WTC11 (cell line): ENCODE measurements around the gene MYOM3. TPM values are rescaled to one million over a fixed set of nuclear protein-coding genes. Genes with fewer than 3 reads are reported as not detected.

Experiments
- ATAC-seq: fragments of 200-7000 bp; cut with Tn5 transposase; 2 replicates; pipeline ENCODE4 v1.10.0; 2021; ENCODE audit warnings: mild to moderate bottlenecking, moderate library complexity
- CTCF ChIA-PET: fragments of 300-600 bp; sonication (Branson Sonifier 250); formaldehyde crosslinking; loops from one replicate; lab custom pipeline; 2021; ENCODE audit warnings: antibody characterized with exemption; lab: Charles Lee
- POLR2A ChIA-PET: fragments of 350-600 bp; sonication (Branson Sonifier 250); formaldehyde crosslinking; loops from one replicate; lab custom pipeline; 2021; ENCODE audit warnings: antibody characterized with exemption; lab: Charles Lee
- DNase-seq: peaks from one replicate; pipeline ENCODE4 v3.0.0; 2021; ENCODE audit warnings: low spot score
- H3K27ac Mint-ChIP-seq: 2 replicates; pipeline ENCODE4 v1.8.0; 2021; ENCODE audit warnings: mixed read lengths
- H3K27me3 Mint-ChIP-seq: 2 replicates; pipeline ENCODE4 v1.8.0; 2021; ENCODE audit warnings: low read depth, mild to moderate bottlenecking, moderate library complexity, mixed read lengths
- H3K36me3 Mint-ChIP-seq: 2 replicates; pipeline ENCODE4 v1.8.0; 2021; ENCODE audit warnings: mixed read lengths
- H3K4me1 Mint-ChIP-seq: 2 replicates; pipeline ENCODE4 v1.8.0; 2022; ENCODE audit warnings: mixed read lengths
- H3K4me3 Mint-ChIP-seq: 2 replicates; pipeline ENCODE4 v1.8.0; 2021; ENCODE audit warnings: mild to moderate bottlenecking, moderate library complexity, mixed read lengths
- H3K9me3 Mint-ChIP-seq: 2 replicates; pipeline ENCODE4 v1.8.0; 2021; ENCODE audit warnings: mixed read lengths
- ATF1 ChIP-seq: sonication (generic); formaldehyde crosslinking; IDR thresholded peaks from 2 replicates; pipeline ENCODE4 v1.8.1; 2023; ENCODE audit warnings: mild to moderate bottlenecking, moderate library complexity, missing genetic modification reagents
- GRHL2 ChIP-seq: fragments of 250-450 bp; sonication (Bioruptor Pico); IDR thresholded peaks from 2 replicates; pipeline ENCODE4 v1.8.0; 2022; ENCODE audit warnings: mild to moderate bottlenecking, moderate library complexity; ENCODE audit not compliant: insufficient replicate concordance, severe bottlenecking
- JAZF1 ChIP-seq: fragments of 250-450 bp; sonication (Bioruptor Pico); IDR thresholded peaks from 2 replicates; pipeline ENCODE4 v1.9.0; 2021; ENCODE audit warnings: moderate library complexity, mild to moderate bottlenecking, inconsistent platforms
- KAT7 ChIP-seq: sonication (generic); formaldehyde crosslinking; IDR thresholded peaks from 2 replicates; pipeline ENCODE4 v1.8.1; 2023; ENCODE audit warnings: missing genetic modification reagents, mild to moderate bottlenecking, borderline replicate concordance
- MLX ChIP-seq: sonication (generic); formaldehyde crosslinking; IDR thresholded peaks from 2 replicates; pipeline ENCODE4 v1.8.1; 2023; ENCODE audit warnings: mild to moderate bottlenecking, missing genetic modification reagents, moderate library complexity
- NFATC4 ChIP-seq: fragments of 250-450 bp; sonication (Bioruptor Pico); IDR thresholded peaks from 2 replicates; pipeline ENCODE4 v1.9.0; 2021; ENCODE audit warnings: mild to moderate bottlenecking
- RELA ChIP-seq: sonication (generic); formaldehyde crosslinking; IDR thresholded peaks from 2 replicates; pipeline ENCODE4 v1.8.1; 2022; ENCODE audit warnings: missing genetic modification reagents, mild to moderate bottlenecking, borderline replicate concordance
- SOX15 ChIP-seq: fragments of 250-450 bp; sonication (Bioruptor Pico); IDR thresholded peaks from 2 replicates; pipeline ENCODE4 v1.9.0; 2021; ENCODE audit warnings: mild to moderate bottlenecking
- ZNF232 ChIP-seq: sonication (generic); formaldehyde crosslinking; IDR thresholded peaks from 2 replicates; pipeline ENCODE4 v1.8.0; 2022; ENCODE audit warnings: mild to moderate bottlenecking, missing genetic modification reagents
- ZNF416 ChIP-seq: fragments of 250-450 bp; sonication (Bioruptor Pico); IDR thresholded peaks from 2 replicates; pipeline ENCODE4 v1.9.0; 2021; ENCODE audit warnings: mild to moderate bottlenecking, inconsistent platforms
- total RNA-seq: library from RNA; stranded (reverse); gene quantifications from 3 replicates; pipeline ENCODE4 v1.2.3, GENCODE V29; 2021
- TF ChIP-seq, protein P1 (sequence below): fragments of 250-450 bp; sonication (Bioruptor Pico); IDR thresholded peaks from 2 replicates; pipeline ENCODE4 v2.1.2; 2022; ENCODE audit warnings: mild to moderate bottlenecking, moderate library complexity
- TF ChIP-seq, protein P2 (sequence below): fragments of 250-450 bp; sonication (Bioruptor Pico); IDR thresholded peaks from 2 replicates; pipeline ENCODE4 v1.9.0; 2021; ENCODE audit warnings: mild to moderate bottlenecking
- TF ChIP-seq, protein P3 (sequence below): sonication (generic); formaldehyde crosslinking; IDR thresholded peaks from 2 replicates; pipeline ENCODE4 v1.8.1; 2022; ENCODE audit warnings: missing genetic modification reagents, borderline replicate concordance
- TF ChIP-seq, protein P4 (sequence below): fragments of 200-600 bp; IDR thresholded peaks from 2 replicates; pipeline ENCODE4 v1.8.0; 2022; ENCODE audit warnings: antibody characterized with exemption
- TF ChIP-seq, protein P5 (sequence below): fragments of 250-450 bp; sonication (Bioruptor Pico); IDR thresholded peaks from 2 replicates; pipeline ENCODE4 v1.8.0; 2021; ENCODE audit warnings: mild to moderate bottlenecking

The MYOM3 gene
- total RNA-seq, 1 experiment from 2014 or later = 0.13 TPM

DNA sequence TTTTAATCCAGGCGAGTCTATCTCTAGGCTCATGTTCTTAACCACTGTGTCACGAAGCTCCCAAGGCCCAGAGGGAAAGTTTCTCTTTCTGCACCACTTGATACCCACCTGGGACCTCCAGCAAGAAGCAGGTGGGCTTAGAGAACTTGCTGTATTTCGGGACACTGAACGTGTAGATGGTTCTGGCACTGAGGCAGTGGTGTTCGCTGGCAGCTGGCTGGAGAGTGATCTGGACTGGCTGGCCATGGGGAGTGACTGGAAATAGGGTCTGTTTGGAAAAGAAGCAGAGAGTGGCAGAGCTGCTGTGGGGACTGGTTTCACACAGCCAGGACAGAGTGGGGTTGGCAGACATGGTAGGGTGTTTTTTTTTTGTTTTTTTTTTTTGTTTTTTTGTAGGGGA, 47.4 kb upstream of the MYOM3 start (continued):
- TF ChIP-seq MLX (CRISPR knock-in tag) (no peak), RELA (no peak), SOX15 (CRISPR knock-in tag) (no peak), JAZF1 (CRISPR knock-in tag) (no peak), NFATC4 (no peak), ZNF416 (CRISPR knock-in tag) (no peak), KAT7 (no peak), ZNF232 (no peak), GRHL2 (no peak)
- TF ChIP-seq, protein P1, sequence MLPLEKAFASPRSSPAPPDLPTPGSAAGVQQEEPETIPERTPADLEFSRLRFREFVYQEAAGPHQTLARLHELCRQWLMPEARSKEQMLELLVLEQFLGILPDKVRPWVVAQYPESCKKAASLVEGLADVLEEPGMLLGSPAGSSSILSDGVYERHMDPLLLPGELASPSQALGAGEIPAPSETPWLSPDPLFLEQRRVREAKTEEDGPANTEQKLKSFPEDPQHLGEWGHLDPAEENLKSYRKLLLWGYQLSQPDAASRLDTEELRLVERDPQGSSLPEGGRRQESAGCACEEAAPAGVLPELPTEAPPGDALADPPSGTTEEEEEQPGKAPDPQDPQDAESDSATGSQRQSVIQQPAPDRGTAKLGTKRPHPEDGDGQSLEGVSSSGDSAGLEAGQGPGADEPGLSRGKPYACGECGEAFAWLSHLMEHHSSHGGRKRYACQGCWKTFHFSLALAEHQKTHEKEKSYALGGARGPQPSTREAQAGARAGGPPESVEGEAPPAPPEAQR (CRISPR knock-in tag) = no peak
- TF ChIP-seq, protein P2, sequence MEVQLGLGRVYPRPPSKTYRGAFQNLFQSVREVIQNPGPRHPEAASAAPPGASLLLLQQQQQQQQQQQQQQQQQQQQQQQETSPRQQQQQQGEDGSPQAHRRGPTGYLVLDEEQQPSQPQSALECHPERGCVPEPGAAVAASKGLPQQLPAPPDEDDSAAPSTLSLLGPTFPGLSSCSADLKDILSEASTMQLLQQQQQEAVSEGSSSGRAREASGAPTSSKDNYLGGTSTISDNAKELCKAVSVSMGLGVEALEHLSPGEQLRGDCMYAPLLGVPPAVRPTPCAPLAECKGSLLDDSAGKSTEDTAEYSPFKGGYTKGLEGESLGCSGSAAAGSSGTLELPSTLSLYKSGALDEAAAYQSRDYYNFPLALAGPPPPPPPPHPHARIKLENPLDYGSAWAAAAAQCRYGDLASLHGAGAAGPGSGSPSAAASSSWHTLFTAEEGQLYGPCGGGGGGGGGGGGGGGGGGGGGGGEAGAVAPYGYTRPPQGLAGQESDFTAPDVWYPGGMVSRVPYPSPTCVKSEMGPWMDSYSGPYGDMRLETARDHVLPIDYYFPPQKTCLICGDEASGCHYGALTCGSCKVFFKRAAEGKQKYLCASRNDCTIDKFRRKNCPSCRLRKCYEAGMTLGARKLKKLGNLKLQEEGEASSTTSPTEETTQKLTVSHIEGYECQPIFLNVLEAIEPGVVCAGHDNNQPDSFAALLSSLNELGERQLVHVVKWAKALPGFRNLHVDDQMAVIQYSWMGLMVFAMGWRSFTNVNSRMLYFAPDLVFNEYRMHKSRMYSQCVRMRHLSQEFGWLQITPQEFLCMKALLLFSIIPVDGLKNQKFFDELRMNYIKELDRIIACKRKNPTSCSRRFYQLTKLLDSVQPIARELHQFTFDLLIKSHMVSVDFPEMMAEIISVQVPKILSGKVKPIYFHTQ (CRISPR knock-in tag) = no peak
- TF ChIP-seq, protein P3, sequence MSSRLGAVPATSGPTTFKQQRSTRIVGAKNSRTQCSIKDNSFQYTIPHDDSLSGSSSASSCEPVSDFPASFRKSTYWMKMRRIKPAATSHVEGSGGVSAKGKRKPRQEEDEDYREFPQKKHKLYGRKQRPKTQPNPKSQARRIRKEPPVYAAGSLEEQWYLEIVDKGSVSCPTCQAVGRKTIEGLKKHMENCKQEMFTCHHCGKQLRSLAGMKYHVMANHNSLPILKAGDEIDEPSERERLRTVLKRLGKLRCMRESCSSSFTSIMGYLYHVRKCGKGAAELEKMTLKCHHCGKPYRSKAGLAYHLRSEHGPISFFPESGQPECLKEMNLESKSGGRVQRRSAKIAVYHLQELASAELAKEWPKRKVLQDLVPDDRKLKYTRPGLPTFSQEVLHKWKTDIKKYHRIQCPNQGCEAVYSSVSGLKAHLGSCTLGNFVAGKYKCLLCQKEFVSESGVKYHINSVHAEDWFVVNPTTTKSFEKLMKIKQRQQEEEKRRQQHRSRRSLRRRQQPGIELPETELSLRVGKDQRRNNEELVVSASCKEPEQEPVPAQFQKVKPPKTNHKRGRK (CRISPR knock-in tag) = no peak

- H3K27ac Mint-ChIP-seq = no peak overlapping the region; the same call in 1 of the 2 replicates
- H3K27me3 Mint-ChIP-seq = no peaks in the 10 kb centered on the region
- H3K9me3 Mint-ChIP-seq = no peaks in the 10 kb centered on the region
- CTCF ChIA-PET = interaction anchor here (0.6 to 2.1 kb wide), 9 partner anchors 8 to 235 kb away, joined by 3 to 11 read pairs (median 4); no protein-coding TSS in a partner anchor
- H3K4me3 Mint-ChIP-seq = no peak overlapping the region
- peak; percentile 71 for ATAC-seq
- peaks cover 15% of the 10 kb centered on the region for H3K4me1 Mint-ChIP-seq
- H3K36me3 Mint-ChIP-seq = peaks cover 17% of the 10 kb centered on the region
- POLR2A ChIA-PET = interaction anchor here (0.7 kb wide), 1 partner anchor 30 kb away, joined by 3 read pairs; no protein-coding TSS in a partner anchor
- peak; percentile 31 for DNase-seq
- TF ChIP-seq, protein P4, sequence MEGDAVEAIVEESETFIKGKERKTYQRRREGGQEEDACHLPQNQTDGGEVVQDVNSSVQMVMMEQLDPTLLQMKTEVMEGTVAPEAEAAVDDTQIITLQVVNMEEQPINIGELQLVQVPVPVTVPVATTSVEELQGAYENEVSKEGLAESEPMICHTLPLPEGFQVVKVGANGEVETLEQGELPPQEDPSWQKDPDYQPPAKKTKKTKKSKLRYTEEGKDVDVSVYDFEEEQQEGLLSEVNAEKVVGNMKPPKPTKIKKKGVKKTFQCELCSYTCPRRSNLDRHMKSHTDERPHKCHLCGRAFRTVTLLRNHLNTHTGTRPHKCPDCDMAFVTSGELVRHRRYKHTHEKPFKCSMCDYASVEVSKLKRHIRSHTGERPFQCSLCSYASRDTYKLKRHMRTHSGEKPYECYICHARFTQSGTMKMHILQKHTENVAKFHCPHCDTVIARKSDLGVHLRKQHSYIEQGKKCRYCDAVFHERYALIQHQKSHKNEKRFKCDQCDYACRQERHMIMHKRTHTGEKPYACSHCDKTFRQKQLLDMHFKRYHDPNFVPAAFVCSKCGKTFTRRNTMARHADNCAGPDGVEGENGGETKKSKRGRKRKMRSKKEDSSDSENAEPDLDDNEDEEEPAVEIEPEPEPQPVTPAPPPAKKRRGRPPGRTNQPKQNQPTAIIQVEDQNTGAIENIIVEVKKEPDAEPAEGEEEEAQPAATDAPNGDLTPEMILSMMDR = 0 out of 2 replicates have a peak, but pooled peaks have one; percentile 14
- no peak for TF ChIP-seq ATF1 (CRISPR knock-in tag)
These were observed 46.1 kb upstream of the MYOM3 start for GRCh38 chr1:24157918-24158481.

DNA sequence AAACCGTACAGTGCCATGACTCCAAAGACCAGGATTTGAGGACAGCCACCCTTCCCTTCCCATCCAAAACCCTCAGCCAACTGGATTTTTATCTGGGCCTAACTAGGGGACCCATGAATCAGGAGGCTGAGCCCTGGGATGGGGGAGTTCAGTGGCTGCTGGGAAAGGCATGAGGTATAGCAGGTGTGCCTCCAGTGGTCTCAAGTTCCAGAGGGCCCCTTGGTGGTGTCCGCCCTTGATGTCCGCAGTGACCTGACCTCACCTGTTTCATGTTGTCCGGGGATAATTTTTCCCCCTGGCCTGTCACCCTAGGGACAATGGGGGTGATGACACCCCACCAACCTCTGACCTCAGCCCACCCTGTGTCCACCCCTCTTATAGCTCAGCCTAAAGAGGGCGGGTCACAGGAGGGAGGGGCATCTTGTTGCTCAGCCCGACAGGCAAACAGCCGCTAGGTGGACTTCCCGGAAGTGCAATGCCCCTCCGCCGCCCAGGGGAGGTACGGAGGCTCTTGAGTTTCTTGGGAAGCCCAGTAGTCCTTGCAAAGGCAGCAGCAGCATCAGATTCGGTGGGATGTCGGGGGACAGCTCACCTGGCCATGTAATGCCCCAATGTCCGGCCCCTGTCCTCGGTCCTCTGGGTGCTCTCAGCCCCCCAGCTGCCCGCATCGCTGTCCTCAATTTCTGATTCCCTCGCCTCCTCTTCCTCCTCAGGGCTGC, 44.8 kb upstream of the MYOM3 start:
- Mint-ChIP-seq H3K4me3 (no peak overlapping the region), H3K36me3 (peaks cover 14% of the 10 kb centered on the region), H3K4me1 (peaks cover 28% of the 10 kb centered on the region), H3K9me3 (no peaks in the 10 kb centered on the region), H3K27ac (no peak overlapping the region), H3K27me3 (no peaks in the 10 kb centered on the region)
- ChIA-PET POLR2A (no interaction called here), CTCF (interaction anchor here (1.1 to 1.8 kb wide), 3 partner anchors 30 to 65 kb away, joined by 4 to 8 read pairs (median 5); partner anchors contain the start of gene IFNLR1)
- ATAC-seq (no peak), DNase-seq (no peak)
- TF ChIP-seq, protein P5, sequence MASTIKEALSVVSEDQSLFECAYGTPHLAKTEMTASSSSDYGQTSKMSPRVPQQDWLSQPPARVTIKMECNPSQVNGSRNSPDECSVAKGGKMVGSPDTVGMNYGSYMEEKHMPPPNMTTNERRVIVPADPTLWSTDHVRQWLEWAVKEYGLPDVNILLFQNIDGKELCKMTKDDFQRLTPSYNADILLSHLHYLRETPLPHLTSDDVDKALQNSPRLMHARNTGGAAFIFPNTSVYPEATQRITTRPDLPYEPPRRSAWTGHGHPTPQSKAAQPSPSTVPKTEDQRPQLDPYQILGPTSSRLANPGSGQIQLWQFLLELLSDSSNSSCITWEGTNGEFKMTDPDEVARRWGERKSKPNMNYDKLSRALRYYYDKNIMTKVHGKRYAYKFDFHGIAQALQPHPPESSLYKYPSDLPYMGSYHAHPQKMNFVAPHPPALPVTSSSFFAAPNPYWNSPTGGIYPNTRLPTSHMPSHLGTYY (CRISPR knock-in tag) = no peak
- TF ChIP-seq, all 79 proteins: peak for 0
